B cell (primary cell): ENCODE measurements around the gene CDKN2D.

Experiments
- CTCF ChIP-seq: fragments of 200-600 bp; IDR thresholded peaks from one replicate; pipeline ENCODE4 v1.8.0; 2022; ENCODE audit warnings: antibody characterized with exemption, mild to moderate bottlenecking
- EZH2 ChIP-seq: IDR thresholded peaks from 2 replicates; pipeline ENCODE4 v1.6.1; 2012; ENCODE audit warnings: borderline replicate concordance, low read depth, mild to moderate bottlenecking, moderate library complexity, low read length; ENCODE audit not compliant: insufficient read depth, poor library complexity, severe bottlenecking

DNA sequence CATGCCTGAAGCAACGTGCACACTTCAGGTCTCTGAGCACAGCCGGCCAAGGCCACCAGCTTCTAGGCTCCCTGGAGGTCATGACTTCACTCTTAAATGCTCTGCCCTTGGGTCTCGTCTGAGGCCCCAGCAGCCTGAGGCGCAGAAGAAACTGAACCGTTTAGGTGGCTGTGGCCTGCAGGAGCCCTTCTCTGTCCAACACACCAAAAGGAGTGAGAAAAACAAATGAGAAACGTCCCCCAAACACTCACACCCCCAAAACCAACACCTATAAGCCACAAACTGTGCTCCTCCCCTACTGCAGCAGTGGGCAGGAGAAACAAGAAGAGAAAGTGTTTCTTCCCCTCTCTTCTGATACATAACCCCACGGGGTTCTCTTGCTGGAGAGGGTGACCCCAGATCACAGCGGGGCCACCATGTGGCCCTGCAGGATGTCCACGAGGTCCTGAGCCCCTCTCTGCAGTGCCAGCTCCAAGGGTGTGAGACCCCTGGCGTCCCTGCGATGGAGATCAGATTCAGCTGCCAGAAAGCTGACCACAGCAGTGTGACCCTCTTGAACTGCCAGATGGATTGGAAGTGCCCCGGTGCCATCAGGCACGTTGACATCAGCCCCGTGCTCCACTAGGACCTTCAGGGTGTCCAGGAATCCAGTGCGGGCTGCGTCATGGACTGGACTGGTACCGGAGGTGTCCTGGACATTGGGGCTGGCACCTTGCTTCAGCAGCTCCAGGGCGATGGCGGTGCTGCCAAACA, 1.9 kb downstream of the CDKN2D start:
- TF ChIP-seq CTCF (no peak), EZH2 (no peak)
